Dedifferentiated amniotic fluid mesenchymal stem cell (primary cell): ENCODE results near the gene DCUN1D2.

Experiments
- DNase-seq: peaks from one replicate; pipeline ENCODE4 v3.0.0-alpha.2; 2016; ENCODE audit errors: extremely low spot score

The DCUN1D2 gene

DNA sequence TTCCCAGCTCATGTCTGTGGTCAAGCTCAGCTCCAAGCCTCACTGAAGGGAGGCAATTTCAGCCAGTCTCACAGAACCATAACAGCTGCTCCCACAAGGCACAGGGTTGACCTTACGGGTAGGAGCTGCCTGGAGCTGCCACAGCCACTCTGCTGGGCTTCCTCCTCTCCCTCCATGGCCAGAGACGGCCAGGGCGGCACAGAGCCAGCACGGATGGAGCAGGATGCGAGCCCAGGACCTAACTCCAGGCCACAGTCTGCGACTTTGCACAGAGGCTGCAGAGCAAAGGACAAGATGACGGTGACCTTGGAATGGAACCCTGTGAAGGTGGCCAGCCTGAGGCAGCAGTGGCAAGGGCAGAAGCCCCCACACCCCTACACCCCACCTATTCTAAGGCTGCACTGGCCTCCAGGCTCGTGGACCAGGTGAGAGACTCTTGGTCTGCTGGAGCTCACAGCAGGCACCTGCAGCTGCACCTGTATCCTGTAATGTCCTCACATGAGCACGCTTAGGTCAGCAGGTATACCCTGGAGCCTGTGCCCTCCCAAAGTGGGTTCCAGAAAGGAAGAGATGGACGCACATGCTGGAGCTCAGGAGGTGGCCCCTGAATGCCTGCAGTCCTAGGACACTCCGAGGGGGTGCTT, 66.9 kb downstream of the DCUN1D2 start:
- no peak for DNase-seq

DNA sequence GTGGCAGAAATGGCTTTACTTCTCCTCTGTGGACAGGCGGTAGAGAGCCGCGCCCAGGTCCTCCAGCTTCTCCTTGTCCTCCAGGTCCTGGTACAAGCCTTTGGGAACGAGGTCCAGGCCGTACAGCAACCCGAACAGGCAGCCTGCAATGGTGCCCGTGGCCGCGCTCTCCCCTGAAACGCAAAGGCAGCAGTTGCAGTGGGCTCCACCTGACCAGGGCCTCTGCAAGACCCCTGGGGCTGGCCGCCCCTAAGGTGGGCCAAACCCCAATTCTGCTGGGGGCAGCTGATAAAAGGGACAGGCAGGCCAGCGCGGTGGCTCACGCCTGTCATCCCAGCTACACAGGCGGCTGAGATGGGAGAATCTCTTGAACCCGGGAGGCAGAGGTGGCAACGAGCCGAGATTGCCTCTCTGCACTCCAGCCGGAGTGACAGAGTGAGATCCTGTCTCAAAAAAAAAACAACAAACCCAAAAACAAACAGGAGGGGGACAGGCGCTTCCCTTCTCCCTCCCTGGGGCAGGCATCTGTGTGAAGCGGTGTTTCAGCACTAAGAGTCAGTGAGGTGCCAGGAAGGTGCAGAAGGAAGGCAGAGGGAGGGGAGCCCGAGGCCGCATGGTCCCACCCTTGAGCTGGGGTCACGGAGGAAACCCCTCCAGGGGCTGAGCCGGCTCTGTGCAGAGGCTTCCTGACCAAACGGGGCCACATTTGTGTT, 67.5 kb downstream of the DCUN1D2 start:
- DNase-seq, result no peak

DNA sequence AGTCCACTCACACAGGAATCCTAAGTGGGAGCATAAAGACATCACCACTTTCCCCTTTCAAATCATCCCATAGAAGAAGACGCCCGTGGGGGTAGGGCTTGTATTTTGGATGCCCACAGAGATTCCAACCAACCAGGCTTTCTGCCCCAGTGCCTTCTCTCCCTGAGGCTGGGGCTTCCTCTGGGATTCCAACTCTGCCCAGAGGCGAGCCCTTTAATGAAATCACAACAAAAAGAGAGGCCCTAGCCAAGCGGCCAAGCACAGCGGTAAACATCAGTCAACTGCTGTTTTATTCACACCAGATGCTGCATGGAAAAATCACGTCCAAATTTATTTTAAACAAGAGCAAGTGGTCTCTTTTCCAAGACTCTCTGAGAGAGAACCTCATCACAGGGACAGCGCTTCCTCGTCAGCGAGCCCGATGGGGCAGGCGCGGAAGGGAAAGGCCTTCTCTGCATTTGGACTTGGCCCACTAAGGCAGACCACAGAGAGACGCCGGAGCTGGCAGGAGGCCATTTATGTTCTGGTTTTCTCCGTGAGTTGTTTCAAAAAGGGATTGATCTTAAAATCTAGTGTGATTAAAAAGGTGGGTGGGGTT, 68.7 kb downstream of the DCUN1D2 start:
- peak; percentile 49 for DNase-seq

DNA sequence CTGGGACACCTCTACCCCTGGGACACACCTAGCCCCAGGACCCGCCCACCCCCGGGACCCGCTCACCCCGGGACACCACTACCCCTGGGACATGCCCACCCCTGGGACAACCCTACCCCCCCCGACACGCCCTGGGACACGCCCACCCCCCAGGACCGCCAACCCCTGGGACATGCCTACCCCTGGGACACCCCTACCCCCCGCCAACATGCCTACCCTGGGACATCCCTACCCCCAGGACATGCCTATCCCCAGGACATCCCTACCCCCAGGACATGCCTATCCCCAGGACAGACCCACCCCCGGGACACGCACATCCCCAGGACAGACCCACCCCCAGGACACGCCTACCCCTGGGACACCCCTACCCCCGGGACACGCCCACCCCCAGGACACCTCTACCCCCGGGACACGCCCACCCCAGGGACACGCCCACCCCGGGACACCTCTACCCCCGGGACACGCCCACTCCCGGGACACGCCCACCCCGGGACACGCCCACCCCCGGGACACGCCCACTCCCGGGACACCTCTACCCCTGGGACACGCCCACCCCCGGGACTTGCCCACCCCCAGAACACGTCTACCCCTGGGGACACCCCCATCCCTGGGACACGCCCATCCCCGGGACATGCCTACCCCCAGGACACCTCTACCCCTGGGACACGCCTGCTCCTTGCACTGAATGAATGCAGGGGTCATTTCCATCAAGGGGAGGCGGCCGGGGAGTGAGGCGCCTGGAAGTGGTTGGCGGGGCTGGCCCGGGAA, 69.5 kb downstream of the DCUN1D2 start:
- DNase-seq, result no peak

DNA sequence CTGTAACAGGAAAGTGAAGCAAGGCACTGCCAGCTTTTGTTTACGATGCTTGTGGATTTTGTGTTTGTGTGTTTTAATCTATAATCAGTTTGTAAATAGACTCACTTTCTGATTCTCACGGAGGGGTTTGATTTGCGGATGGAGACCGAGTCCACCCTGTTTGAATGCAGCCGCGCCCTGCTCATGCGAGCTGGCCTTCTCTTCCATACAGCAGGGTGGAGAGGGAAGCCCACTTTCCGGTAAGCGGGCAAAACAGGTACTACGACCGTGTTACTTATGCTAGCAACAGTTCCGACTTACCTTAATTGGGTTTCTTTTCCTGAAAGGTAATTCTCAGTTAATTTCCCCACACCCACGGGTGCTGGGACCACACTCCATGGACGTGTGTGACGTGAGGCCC, 70.3 kb downstream of the DCUN1D2 start:
- DNase-seq, result no peak

DNA sequence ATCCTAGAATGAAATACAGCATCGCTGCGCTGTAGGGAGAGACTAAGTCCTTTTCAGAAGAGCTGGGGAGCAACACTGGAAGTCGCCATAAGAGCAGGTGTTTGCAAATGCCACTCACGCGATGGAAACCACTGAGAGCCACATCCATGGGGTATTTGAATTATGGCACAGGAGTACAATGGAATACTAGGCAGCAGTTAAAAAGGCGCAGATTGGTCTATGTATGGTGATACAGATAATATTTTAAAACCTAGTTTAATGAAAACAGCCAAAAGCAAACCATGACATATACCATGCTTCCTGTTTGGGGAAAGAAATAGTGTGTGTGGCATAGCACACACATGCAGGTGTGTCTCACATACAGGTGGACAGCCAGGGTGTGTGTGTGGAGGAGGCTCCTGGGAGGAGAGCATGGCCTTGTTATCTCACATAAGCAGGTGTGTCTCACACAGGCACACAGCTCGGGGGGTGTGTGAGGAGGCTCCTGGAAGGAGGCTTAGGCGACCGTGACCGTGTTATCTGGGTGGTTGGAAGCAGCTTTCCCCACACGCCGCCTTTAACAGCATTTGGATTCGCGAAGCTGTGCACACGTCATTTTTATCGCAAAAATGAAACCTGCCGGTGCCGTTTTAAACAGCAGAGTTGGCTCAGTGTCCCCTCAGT, 70.8 kb downstream of the DCUN1D2 start:
- no peak for DNase-seq

DNA sequence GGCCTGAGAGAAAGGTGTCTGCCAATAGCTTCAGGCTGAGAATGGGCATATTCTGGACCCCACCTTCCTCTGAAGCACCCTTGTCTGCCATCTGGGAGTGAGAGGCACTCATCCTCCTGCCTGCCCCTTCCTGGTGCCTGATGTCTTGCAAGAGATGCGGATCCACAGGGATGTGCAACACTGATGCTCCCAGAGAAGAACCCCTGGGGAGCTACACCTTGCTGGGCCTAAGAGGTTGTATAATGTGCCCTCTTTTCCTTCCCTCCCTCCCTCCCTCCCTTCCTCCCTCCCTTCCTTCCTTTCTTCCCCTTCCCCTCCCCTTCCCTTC, 71.8 kb downstream of the DCUN1D2 start:
- DNase-seq, result no peak

DNA sequence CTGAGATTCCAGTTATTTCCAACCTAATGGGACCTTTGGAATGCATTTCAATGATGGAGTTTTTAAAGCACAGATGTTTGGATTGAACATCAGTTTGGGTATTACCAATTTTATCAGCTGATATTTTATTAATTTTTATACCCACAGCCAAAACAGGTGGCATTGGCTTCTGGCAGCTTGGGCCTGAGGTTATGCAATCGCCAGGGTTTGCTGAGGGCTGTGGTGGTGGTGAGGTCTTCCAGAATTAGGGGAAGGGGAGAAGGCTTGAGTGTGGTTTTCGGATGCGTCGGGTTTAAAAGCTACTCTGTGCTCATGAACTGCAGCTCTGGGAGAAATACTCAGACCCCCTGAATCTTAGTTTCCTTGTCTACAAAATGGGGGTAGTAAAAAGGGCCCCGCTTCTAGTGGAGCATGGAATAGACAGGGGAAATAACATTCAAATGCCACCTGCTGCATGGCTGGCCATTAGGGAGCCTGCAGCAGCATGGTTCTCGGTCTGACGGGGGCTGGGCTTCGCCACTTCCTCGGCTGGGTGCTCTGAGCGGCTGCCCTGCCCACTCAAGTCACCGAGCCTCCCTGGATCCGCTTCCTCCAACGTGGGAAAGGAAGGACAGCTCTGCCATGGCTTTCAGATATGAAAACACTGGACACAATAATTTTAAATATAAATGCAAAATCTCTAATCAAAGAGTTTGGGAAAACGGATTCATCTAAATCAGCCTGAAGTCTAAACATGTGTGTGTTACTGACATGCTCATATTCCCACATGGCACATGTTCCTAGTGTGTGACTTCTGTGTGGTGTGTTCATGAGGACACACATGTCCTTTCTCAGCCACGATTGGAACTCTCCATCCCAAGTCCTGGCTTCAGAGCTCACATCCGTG, 72.4 kb downstream of the DCUN1D2 start:
- DNase-seq, result no peak

DNA sequence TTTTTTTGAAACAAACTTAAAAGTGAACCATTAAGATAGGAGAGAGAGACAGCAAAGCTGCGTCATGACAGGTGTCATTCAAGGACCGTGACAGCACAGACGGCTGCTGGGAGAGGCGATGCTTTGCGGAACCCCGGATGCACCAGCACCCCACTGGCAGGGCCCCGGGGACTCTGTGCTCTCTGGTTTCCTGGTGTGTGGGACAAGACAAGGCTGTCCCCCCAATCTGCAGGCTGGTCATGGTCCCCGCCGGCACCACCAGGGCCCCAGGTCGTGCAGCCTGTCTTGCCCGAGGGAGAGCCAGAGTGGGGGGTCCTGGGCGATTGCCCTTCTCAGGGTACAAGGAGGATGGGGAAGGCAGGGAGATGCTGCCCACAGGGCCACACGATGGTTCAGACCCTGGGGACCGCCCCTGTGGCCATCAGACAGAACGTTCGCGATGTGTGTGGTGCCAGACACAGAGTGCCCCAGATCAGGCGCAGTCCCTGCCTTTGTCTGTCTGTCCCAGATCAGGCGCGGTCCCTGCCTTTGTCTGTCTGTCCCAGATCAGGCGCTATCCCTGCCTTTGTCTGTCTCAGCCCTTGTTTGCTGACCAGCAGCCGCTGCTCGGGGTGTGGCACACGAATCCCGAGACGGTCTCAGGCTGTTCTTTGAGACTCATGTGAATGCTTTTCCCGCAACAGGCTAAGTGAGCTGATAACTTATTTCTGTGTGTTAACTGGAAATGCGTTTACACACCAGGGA, 73.3 kb downstream of the DCUN1D2 start:
- no peak for DNase-seq

DNA sequence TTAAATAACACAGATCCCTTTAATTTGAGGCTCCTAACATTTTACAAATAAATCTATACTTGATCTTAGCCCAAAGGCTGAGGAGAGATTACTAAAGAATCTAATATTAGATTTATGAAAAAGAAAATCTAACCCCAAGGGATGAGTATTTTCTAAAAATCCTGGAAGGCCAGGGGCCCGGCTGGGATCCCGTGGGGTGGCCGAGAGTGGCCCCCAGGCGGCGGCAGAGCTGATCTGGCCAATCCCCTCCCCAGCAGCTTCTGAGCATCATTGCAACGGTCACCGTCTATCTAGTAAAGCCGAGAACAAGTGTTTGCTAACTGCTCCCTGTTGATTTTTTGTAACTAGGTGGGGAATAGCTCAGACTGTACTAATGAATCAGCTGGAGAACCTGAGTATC, 74.7 kb downstream of the DCUN1D2 start:
- DNase-seq, result no peak

DNA sequence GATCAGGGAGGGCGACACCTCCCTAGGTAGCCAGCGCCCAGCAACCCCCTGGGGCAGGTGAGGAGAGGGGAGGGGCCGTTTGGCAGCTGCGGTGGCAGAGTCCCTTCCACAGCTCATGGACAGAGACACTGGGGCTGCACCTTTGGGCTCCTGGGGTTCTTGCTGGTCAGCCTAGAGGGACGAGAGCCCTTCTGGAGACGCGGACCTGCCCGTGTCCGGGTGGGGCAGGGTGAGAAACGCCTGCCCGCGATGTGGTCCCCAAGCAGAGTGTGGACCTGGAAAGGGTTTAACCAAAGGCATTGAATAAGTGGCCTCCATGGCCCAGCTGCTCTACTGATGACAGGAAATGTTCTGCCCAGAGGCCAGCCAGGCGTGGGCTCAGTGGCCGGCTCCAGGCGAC, 75.5 kb downstream of the DCUN1D2 start:
- no peak for DNase-seq

DNA sequence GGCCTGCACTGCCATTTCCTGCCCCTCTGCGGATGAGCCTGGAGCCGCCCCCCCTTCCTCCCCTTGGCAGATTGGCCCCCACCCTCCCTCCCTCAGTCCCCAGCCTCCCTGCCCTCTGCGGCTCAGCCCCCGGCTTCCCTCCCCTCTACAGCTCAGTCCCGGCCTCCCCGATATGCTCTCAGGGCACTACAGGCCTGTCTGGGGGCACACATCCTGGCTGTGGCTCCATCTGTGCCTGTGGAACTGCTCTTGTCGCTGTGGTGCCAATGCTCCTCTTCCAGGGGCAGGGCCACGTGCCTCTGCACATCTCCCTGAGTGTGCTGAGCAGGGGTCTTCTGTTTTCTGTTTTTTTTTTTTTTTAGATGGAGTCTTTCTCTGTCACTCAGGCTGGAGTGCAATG, 76.2 kb downstream of the DCUN1D2 start:
- no peak for DNase-seq

DNA sequence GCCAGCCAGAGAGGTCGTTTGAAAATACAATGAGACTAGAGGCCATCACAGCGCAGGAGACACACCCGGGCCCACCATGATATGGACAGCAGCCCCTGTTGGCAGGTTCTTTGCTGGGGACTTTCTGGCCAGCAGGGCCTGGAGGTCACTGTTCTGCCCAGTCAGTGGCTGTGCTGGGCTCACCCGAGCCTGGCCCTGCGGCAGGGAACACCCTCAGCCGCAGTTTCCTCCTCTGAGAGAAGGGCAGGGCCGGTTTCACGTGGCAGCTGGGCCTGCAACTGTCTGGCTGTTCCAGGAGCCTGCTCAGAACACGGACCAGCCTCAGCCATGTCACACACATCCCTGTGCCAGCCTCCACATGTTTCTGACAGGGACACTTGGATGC, 76.6 kb downstream of the DCUN1D2 start:
- DNase-seq, result no peak

DNA sequence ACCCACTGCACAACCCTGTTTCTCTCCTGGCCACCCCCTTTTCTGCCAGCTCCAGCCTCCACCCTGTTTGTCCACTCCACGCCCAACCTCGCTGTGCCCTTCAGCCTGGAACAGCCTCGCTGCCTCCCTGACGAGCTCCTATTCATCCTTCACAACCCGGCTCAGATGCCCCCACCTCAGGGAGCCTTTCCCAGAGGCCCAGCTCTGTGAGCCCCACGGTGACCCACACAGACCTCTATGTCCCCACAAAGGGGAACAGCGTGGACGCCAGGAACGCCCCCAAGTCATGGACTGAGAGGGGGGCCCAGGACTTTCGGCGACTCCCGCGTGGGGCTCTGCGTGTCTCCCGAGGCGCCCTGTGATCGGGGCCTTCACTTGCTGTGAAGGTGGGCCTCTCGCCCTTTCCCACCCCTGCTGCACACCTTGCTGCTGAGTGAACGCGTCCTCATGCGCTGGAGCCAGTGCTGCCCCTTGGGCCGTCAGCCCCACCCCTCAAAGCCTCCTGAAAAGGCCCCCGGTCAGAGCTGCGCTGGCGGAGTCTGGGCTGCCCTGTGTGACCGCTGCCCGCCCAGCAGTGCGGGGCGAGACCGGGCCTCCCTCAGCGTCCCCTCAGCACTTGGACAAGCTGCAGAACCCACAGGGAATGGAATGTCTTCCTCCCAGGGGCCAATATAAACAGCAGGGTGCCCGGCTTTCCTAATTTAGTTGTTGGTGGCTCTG, 77.2 kb downstream of the DCUN1D2 start:
- DNase-seq, result no peak

DNA sequence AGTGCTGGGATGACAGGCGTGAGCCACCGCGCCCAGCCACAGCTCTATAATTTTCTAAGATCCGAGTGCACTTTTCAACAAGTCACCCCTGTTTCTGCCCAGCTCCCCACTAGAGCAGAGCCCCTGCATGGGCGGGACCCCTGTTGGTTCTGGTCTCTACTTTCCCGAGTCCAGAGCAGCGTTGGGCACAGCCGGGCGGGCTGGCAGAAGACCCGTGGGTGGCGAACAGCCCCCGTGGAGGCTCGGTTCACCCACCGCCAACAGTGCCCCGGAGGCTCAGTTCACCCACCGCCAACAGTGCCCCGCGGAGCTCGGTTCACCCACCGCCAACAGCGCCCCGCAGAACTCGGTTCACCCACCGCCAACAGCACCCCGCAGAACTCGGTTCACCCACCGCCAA, 78.1 kb downstream of the DCUN1D2 start:
- DNase-seq, result no peak

DNA sequence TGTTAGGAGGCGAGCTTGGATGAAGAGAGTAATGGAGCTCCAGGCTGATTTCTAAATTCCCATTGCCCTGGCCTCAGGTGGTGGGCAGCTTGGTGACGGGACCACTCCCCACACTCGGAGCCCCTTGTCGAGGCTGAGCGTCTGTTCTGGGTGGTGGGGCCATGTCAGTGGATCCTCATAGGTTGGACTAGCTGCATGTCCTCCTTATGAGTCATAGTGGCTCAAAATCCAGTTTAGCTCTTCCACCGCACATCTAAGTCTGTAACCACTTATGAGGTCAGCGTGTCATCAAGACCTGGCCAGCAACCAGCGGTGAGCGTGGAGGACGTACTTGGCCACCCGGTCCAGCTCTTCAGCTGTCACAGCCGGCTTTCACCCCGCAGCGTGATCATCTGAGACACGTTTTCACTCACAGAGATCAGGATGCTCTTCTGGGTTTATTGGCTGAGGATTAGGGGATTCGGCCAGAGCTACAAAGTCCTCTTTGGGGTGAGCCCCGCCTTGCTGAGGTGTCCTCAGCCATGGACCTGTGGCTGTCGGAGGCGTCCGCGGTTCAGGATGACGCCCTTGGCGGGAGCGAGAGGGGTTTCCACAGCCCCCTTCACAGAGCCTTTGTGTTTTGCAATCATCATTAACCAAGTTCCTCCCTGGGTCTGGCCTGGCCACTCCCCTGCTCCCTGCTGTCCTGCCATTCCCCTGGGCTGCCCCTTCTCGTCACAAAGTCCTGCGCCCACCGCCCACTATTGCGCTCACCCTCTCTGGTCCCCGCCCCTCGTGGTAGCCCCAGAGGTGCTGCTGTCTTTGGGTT, 79.1 kb downstream of the DCUN1D2 start:
- peak; percentile 90 for DNase-seq

DNA sequence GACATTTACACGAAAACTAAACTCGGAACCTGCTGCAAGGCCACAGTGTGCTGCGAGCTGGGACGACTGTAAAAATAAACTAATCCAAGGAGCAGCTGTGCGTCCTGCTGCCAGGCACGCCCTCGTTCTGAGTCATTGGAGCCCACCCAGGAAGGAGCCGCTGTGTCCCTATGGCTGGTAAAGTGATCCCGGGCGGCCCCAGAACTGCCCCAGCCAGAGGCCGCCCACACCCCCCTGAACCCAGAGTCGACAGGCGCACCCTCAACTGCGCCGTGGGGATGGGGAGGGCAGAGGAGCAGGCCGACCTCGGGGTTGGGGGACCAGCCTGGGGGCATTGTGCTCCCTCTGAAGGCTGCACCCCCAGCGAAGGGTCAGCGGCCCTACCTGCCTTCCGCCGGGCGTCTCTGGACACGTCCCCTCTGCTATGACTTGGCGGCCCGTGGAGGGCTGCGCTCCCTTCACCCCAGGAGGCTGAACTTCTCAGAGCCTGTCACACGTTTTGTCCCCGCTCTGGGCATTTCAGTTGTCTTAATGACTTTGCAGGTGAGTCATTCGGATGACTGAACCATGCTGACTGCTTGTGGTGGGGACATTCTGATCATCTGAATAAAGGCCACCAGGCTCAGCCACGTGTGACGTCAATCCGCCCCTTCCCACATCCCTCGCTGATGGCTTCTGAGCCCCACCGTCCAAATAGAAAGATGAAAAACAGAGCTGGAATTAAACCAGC, 79.9 kb downstream of the DCUN1D2 start:
- peak; percentile 70 for DNase-seq

DNA sequence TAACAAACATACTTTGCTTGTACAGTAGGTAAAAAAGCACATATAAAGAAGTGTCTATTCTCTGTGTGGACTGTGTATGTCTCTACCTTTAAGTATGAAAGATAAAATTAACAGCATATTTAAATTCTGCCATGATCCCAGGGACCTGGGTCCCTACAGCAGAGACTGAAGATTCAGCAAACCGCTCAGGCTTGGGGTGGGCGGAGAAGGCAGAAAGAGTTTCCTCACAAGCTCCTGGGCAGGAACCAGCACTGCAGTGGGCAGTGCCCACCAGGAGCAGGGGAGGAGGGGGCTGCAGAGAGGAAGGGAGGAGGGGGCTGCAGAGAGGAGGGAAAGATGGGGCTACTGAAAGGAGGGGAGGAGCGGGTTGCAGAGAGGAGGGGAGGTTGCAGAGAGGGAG, 81.9 kb downstream of the DCUN1D2 start:
- DNase-seq, result no peak
